ENCODE results near the gene L3MBTL3. TPM values are rescaled to one million over a fixed set of nuclear protein-coding genes. Genes with fewer than 3 reads are reported as not detected.

L3MBTL3 gene
- total and polyA plus RNA-seq, 7 donors: 2.1 to 10.4 (median 4.2) TPM

GRCh38 chr6:130010387-130010786 is 8.0 kb upstream of the L3MBTL3 start:
- WGBS, 2 donors: 92 to 97% methylated on average over 2 of the region's 2 CpGs
- H3K4me3 ChIP-seq: no peak overlapping the region
- TF ChIP-seq CTCF (IDR thresholded peaks at IDR 0.05) (no peak), EP300 (IDR thresholded peaks at IDR 0.05) (no peak), POLR2AphosphoS5 (IDR thresholded peaks at IDR 0.05) (no peak), POLR2A (IDR thresholded peaks at IDR 0.05) (no peak)
- H3K27me3 ChIP-seq: no peaks in the 10 kb centered on the region
- DNase-seq: no peak
- H3K27ac ChIP-seq: no peak overlapping the region
- H3K9me3 ChIP-seq: no peaks in the 10 kb centered on the region
- intact Hi-C loops (cut with DNase I): no loop called here
- no peaks in the 10 kb centered on the region for H3K36me3 ChIP-seq
- no peaks in the 10 kb centered on the region for H3K4me1 ChIP-seq

- Histone ChIP-seq H3K27ac (no peak overlapping the region), H3K4me1 (peaks cover 0 to 1% (median 0%) of the 10 kb centered on the region in 4 donors), H3K36me3 (no peaks in the 10 kb centered on the region), H3K4me3 (no peak overlapping the region), H3K9me3 (no peaks in the 10 kb centered on the region), H3K27me3 (no peaks in the 10 kb centered on the region)
- DNase-seq: no peak
- WGBS, 2 donors: 92 to 93% methylated on average over 4 of the region's 4 CpGs
- intact Hi-C loops (cut with DNase I): no loop called here
- no peak for TF ChIP-seq EP300 (IDR thresholded peaks at IDR 0.05)
- no peak for TF ChIP-seq POLR2A (IDR thresholded peaks at IDR 0.05)
- no peak for TF ChIP-seq CTCF (IDR thresholded peaks at IDR 0.05)
- TF ChIP-seq POLR2AphosphoS5 (IDR thresholded peaks at IDR 0.05): no peak
Observed at GRCh38 chr6:130012728-130013127, 5.7 kb upstream of the L3MBTL3 start.

GRCh38 chr6:130018744-130019325 is 454 bp downstream of the L3MBTL3 start:
- Histone ChIP-seq H3K27ac (peak overlapping the region; percentile 75 to 88 (median 81)), H3K4me3 (peak overlapping the region; percentile 76 to 91 (median 86)), H3K27me3 (no peaks in the 10 kb centered on the region), H3K4me1 (peaks cover 0 to 11% (median 4%) of the 10 kb centered on the region in 4 donors), H3K9me3 (no peaks in the 10 kb centered on the region), H3K36me3 (no peaks in the 10 kb centered on the region)
- TF ChIP-seq POLR2AphosphoS5 (IDR thresholded peaks at IDR 0.05) (no peak), POLR2A (IDR thresholded peaks at IDR 0.05) (no peak), CTCF (IDR thresholded peaks at IDR 0.05) (no peak), EP300 (IDR thresholded peaks at IDR 0.05) (no peak)
- DNase-seq: no peak
- intact Hi-C loops (cut with DNase I): loop anchor here (2.0 to 5.0 kb wide), 2 partner anchors 242 to 420 kb away; no protein-coding TSS in a partner anchor
- WGBS, 2 donors: 0 to 1% methylated on average over 54 of the region's 54 CpGs

GRCh38 chr6:130019326-130020072 is 1.1 kb downstream of the L3MBTL3 start:
- 1% methylated on average over 114 to 116 of the region's 116 CpGs for WGBS, 2 donors
- no peaks in the 10 kb centered on the region for H3K27me3 ChIP-seq
- no peaks in the 10 kb centered on the region for H3K9me3 ChIP-seq
- H3K4me3 ChIP-seq: peak overlapping the region; percentile 73 to 91 (median 86)
- TF ChIP-seq POLR2AphosphoS5 (IDR thresholded peaks at IDR 0.05) (no peak), EP300 (IDR thresholded peaks at IDR 0.05) (no peak), POLR2A (IDR thresholded peaks at IDR 0.05) (no peak), CTCF (IDR thresholded peaks at IDR 0.05) (no peak)
- H3K36me3 ChIP-seq: no peaks in the 10 kb centered on the region
- peaks cover 0 to 11% (median 4%) of the 10 kb centered on the region in 4 donors for H3K4me1 ChIP-seq
- H3K27ac ChIP-seq: peak overlapping the region; percentile 80 to 88 (median 83)
- intact Hi-C loops (cut with DNase I): loop anchor here (2.0 to 5.0 kb wide), 3 partner anchors 127 to 421 kb away; no protein-coding TSS in a partner anchor
- peak; percentile 66 for DNase-seq
